SH-SY5Y (cell line): ENCODE measurements around the gene KCNS3.

Source experiments
- GATA2 ChIP-seq: IDR thresholded peaks from 2 replicates; pipeline ENCODE4 v1.6.1; 2011; ENCODE audit warnings: mild to moderate bottlenecking, low read depth, low read length
- GATA3 ChIP-seq: IDR thresholded peaks from 2 replicates; pipeline ENCODE4 v1.6.1; 2011; ENCODE audit warnings: low read depth, mild to moderate bottlenecking, low read length, moderate library complexity

DNA sequence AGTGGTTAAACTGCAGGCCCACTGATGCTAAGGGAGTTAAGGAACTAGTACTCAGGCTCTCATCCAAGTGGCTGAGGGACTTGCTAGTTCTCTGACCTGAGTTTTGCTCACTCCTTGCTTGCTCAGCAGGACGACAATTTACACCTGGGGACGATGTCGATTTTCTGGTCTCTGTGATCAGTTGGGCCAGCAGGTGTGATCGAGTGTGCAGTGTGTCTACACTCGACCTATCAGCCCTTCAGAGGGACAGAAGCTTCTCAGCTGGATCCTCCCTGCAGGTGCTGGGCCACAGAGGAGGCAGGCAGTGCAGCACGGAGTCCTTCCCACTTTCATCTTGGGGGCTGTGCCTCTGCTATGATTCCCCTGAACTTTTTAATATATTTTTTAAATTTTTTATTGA, 71.5 kb downstream of the KCNS3 start:
- TF ChIP-seq GATA3 (no peak), GATA2 (no peak)
